Astrocyte of the spinal cord (primary cell): ENCODE results near the gene RERE.

ENCODE experiments used
- DNase-seq: peaks from one replicate; pipeline ENCODE4 v3.0.0; 2011; ENCODE audit warnings: low read depth, low spot score
- H3K4me3 ChIP-seq: 2 replicates; pipeline ENCODE4 v1.5.1; 2011; ENCODE audit warnings: low read depth, mild to moderate bottlenecking, low read length, moderate library complexity
- in situ Hi-C: cut with HindIII; loops from 2 replicates; pipeline ENCODE4 v1.10.0; 2017; ENCODE audit warnings: low sequenced_read_pairs
- TF ChIP-seq, protein P1 (sequence below): IDR thresholded peaks from 2 replicates; pipeline ENCODE4 v1.5.1; 2012; ENCODE audit warnings: low read depth, mild to moderate bottlenecking, low read length, inconsistent platforms

Gene RERE

DNA sequence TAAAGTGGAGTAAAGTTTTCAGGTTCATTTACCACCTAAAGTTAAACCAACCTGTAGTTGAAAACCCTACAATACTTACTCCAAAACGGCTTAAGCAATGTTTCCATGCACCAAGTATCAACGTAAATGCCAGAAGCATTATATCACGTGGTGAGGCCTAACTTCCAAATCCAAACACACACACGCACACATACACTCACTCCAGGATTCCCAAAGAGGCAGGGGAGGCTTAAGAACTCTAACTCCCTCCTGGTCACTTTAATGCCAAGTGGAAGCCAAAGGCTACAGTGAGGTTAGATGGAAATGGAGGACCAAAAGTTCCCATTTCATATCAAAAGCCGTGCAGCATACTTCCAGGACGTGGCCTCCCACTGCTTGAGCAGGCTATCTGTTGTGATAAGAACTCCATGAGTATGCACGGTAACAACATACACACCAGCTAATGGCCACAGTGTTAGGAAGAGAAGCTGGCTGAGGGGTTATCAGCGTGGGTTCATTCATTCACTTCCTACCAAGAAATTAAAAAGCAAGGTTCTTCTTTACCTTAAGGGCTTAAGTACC is 275.4 kb downstream of the RERE start:
- DNase-seq = peak; percentile 25
- no peak overlapping the region for H3K4me3 ChIP-seq
- TF ChIP-seq, protein P1, sequence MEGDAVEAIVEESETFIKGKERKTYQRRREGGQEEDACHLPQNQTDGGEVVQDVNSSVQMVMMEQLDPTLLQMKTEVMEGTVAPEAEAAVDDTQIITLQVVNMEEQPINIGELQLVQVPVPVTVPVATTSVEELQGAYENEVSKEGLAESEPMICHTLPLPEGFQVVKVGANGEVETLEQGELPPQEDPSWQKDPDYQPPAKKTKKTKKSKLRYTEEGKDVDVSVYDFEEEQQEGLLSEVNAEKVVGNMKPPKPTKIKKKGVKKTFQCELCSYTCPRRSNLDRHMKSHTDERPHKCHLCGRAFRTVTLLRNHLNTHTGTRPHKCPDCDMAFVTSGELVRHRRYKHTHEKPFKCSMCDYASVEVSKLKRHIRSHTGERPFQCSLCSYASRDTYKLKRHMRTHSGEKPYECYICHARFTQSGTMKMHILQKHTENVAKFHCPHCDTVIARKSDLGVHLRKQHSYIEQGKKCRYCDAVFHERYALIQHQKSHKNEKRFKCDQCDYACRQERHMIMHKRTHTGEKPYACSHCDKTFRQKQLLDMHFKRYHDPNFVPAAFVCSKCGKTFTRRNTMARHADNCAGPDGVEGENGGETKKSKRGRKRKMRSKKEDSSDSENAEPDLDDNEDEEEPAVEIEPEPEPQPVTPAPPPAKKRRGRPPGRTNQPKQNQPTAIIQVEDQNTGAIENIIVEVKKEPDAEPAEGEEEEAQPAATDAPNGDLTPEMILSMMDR = no peak
- in situ Hi-C loops = no loop called here

DNA sequence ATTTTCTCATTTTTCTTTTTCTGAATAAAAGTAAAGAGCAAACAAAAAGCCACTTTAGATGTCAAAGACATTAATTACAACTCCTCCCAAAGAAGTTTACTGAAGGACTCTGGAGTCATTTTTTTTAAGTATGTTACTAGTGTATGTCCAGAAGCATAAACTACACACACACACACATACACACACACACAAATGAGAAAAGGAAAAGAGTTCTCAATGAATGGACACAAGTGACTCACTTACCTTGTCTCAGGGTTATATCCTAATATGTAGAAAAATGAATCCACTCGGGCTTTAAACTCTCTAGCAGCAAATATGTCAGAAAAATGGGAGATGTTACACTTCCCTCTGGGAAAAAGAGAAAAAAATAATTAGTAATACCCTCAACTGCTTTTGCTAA is 276.5 kb downstream of the RERE start:
- TF ChIP-seq, protein P1 = no peak
- no peak overlapping the region for H3K4me3 ChIP-seq
- peak; percentile 33 for DNase-seq
- in situ Hi-C loops = no loop called here

DNA sequence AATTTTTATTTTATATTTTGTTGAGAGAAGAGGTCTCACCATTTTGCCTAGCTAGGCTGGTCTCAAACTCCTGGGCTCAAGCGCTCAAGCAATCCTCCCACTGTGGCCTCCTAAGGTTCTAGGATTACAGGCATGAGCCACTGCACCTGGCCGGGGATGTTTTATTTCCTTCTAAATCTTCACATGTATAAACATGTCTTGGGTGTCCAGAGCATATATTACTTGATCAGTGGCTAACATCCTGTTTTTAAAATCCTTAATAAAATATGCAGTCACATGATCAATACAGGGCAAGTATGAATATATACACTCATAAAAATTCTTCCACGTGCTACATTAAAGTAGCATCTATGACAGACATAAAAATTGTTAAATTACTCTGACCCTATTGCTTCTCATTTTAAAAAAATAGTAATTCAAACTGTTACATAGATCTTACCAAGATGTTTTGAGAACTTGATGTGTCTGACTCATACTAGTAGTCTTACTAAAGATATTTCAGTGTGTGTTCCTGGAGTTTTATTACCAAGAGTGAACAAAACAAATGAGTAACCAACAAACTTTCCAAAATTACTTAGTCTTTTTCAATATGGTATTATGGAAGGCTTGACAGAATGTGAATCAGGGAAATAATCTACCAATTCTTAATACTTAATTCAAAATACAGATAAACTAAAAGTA is 277.0 kb downstream of the RERE start:
- H3K4me3 ChIP-seq = no peak overlapping the region
- in situ Hi-C loops = no loop called here
- peak; percentile 76 for DNase-seq
- TF ChIP-seq, protein P1 = no peak

DNA sequence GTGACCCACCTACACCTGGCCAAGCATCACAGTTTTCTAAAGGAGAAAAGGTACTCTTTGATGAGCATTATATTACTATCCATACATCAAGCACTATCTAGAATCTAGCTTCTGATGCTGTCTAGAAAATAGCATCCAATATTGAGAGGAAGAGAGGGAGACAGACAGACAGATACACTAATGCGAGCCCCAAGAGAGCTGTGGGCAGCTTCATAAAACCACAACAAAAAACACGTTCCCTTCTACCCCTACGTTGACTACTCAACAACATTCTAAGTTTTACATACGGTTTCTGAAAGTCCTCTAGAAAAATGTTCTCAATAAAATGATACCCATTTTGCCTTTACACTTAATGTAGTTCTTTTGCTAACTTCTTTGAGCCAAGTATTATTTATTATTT is 277.8 kb downstream of the RERE start:
- TF ChIP-seq, protein P1 = no peak
- in situ Hi-C loops = no loop called here
- DNase-seq = no peak

DNA sequence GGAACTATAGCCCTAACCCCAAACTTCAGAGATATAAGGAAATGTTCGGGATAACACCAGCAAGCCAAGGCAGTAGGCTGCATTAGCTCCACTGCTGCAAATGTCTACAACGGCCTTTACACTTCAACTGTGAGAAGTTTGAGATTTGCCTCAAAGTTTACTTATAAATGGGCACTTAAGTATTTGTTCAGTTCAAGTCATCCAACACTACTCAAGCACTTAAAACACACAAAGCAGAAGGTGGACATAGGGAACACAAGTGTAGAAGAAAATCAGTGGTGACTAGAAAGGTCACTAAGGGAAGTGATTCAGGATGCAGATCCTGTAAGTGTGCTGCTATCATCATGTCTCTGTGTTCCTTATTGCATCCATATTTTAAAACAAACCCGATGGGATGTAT is 278.9 kb downstream of the RERE start:
- in situ Hi-C loops = no loop called here
- no peak overlapping the region for H3K4me3 ChIP-seq
- DNase-seq = no peak
- TF ChIP-seq, protein P1 = no peak

More for the DNA sequence above, 277.8 kb downstream of the RERE start:
- H3K4me3 ChIP-seq = no peak overlapping the region

DNA sequence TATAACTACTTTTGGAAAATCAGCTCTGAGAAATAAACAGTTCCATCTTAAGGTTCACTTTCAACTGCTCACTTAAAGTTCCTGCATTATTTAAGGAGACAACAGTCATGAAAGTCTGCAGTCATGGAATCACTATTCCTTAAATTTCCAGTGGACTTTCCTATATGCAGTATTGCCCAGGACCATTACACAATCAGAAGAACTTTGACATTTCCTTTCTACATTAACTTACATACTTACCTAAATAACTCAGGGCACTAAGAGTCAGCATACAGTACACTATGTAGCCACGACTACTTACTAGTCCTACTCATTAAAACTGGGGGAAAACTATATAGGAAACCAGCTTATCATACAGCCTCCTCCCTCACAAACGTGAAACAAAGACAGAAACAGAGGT is 279.4 kb downstream of the RERE start:
- DNase-seq = no peak
- in situ Hi-C loops = no loop called here
- no peak overlapping the region for H3K4me3 ChIP-seq
- TF ChIP-seq, protein P1 = no peak
